Peyer's patch (tissue), 4 donors: Measurements from ENCODE around the gene KCNK4.

Experiments used
- CTCF ChIP-seq, 6 experiments: fragments of 450-650 bp in 4 of 6; fragments of 200-600 bp in 2 of 6; sonication (generic) in 1 of 6; IDR thresholded peaks; one replicate each; pipeline ENCODE4 v1.5.1; 2017 to 2019; ENCODE audit warnings: antibody characterized with exemption in 6 of 6, mild to moderate bottlenecking in 3 of 6, moderate library complexity in 1 of 6
- POLR2A ChIP-seq, 2 donors: fragments of 450-650 bp; IDR thresholded peaks; one replicate each; pipeline ENCODE4 v1.5.1; 2017; ENCODE audit warnings: antibody characterized with exemption in 2 of 2, mild to moderate bottlenecking in 2 of 2, moderate library complexity in 2 of 2

- TF ChIP-seq CTCF (IDR thresholded peaks at IDR 0.05) (no peak), POLR2A (IDR thresholded peaks at IDR 0.05) (no peak)
Observed at GRCh38 chr11:64330888-64331287, 39.8 kb downstream of the KCNK4 start.
